ENCODE results near the gene PTH2R.

Gene PTH2R, protein sequence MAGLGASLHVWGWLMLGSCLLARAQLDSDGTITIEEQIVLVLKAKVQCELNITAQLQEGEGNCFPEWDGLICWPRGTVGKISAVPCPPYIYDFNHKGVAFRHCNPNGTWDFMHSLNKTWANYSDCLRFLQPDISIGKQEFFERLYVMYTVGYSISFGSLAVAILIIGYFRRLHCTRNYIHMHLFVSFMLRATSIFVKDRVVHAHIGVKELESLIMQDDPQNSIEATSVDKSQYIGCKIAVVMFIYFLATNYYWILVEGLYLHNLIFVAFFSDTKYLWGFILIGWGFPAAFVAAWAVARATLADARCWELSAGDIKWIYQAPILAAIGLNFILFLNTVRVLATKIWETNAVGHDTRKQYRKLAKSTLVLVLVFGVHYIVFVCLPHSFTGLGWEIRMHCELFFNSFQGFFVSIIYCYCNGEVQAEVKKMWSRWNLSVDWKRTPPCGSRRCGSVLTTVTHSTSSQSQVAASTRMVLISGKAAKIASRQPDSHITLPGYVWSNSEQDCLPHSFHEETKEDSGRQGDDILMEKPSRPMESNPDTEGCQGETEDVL

DNA sequence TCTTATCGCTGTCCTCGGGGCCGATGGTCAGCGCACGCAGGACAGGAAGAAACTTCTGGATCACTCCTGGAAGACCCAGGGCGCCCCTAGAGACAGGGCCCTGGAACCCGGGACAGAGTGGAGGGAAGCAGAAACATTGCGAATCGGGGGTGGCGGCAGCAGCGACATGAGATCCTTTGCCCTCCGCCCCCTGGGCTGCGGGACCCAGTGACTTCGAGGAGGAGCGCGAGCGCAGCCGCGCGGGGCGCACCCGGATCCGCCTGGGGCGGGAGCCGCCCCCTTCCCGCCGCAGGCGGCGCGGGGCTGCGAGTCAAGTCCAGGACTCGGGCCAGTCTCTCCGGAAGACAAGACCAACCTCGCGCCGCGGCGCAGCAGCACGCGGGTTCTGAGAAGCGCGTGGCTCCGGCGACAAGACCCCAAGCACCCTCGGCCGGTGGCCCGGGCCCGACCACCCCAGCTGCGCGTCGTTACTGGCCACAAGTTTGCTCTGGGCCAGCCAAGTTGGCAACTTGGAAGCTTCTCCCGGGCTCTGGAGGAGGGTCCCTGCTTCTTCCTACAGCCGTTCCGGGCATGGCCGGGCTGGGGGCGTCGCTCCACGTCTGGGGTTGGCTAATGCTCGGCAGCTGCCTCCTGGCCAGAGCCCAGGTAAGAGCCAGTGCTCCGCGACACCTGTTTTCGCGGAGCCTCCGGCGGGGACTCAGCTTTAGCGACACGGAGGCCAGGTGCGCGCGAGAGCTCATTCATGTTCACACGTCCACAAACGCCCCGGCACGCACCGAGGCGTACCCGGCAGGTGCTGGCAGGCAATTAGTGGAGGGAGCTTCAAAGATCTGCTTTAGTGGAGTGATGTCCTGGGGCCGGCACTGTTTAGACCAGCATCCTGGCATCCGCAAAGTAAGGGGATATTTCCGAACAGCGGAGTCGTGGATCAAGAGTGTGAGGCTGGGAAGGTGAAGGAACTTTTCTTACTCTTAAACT is at the start of gene PTH2R:
Gene PTH2R, plus strand, starts transcription at position 319 of the 978 bp plus-strand sequence. Its CDS starts 252 bp downstream, at position 571.
- no peak within 1 kb of the TSS for H3K27ac Mint-ChIP-seq
- no peaks in the 10 kb centered on the region for H3K9me3 Mint-ChIP-seq
- no peaks in the 10 kb centered on the region for H3K4me1 Mint-ChIP-seq (ENCODE audit: low read depth)
- H3K4me3 Mint-ChIP-seq = peak within 1 kb of the TSS; percentile 16
- no peaks in the 10 kb centered on the region for H3K36me3 Mint-ChIP-seq (ENCODE audit: low read depth)
- peaks cover 70% of the 10 kb centered on the region for H3K27me3 Mint-ChIP-seq (ENCODE audit: low read depth)

DNA sequence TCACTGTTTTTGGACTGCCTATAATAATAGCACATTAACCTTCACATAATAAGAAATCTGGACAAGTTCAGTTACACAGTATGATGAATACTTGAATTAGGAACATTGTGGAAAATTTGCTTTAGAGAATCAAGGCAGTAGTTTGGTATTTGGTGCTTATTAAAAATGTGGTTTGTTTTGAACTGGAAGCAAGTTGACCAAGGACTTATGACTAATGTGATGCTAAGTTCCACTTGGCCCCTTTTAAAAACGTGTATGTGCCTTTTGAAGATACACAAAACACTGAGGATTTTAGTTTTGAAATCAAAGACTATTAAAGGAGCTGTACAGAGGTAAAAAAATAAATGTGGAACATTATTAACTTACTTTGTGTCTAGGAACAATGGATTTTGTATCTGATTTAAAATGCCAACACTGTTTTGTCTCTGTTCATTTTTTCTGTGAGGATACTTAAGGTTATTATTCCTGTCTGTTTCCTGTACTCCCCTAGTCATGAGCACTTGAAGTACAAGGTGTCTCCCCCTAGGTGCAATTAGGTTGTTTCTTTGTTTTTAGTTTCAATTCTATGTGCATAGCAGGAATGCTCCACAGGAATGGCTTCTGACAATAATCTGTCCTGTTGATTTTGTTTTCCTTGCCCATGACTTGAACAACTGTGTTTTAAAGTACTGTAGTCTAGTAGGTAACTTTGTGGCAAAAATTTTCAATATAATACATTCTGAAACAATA is 49.6 kb upstream of the PTH2R start:
- H3K4me1 Mint-ChIP-seq (ENCODE audit: low read depth) = peaks cover 4% of the 10 kb centered on the region
- H3K4me3 Mint-ChIP-seq = no peak overlapping the region
- peaks cover 34% of the 10 kb centered on the region for H3K36me3 Mint-ChIP-seq (ENCODE audit: low read depth)
- no peak overlapping the region for H3K27ac Mint-ChIP-seq
- H3K9me3 Mint-ChIP-seq = no peaks in the 10 kb centered on the region
- no peaks in the 10 kb centered on the region for H3K27me3 Mint-ChIP-seq (ENCODE audit: low read depth)

- H3K4me3 Mint-ChIP-seq = no peak overlapping the region
- no peaks in the 10 kb centered on the region for H3K9me3 Mint-ChIP-seq
- peaks cover 20% of the 10 kb centered on the region for H3K36me3 Mint-ChIP-seq (ENCODE audit: low read depth)
- no peaks in the 10 kb centered on the region for H3K27me3 Mint-ChIP-seq (ENCODE audit: low read depth)
- peak overlapping the region; percentile 35 for H3K27ac Mint-ChIP-seq
- H3K4me1 Mint-ChIP-seq (ENCODE audit: low read depth) = peaks cover 4% of the 10 kb centered on the region
Observed at GRCh38 chr2:208358758-208359631, 47.6 kb upstream of the PTH2R start.

GRCh38 chr2:208359632-208359986 is 47.0 kb upstream of the PTH2R start:
- no peak overlapping the region for H3K27ac Mint-ChIP-seq

GRCh38 chr2:208360259-208361076 is 46.1 kb upstream of the PTH2R start:
- peaks cover 6% of the 10 kb centered on the region for H3K9me3 Mint-ChIP-seq
- peaks cover 4% of the 10 kb centered on the region for H3K4me1 Mint-ChIP-seq (ENCODE audit: low read depth)
- H3K27ac Mint-ChIP-seq = no peak overlapping the region
- no peak overlapping the region for H3K4me3 Mint-ChIP-seq
- peaks cover 11% of the 10 kb centered on the region for H3K36me3 Mint-ChIP-seq (ENCODE audit: low read depth)
- H3K27me3 Mint-ChIP-seq (ENCODE audit: low read depth) = peaks cover 5% of the 10 kb centered on the region

More at GRCh38 chr2:208359632-208359986, 47.0 kb upstream of the PTH2R start:
- Mint-ChIP-seq H3K4me3 (no peak overlapping the region), H3K4me1 (ENCODE audit: low read depth) (peaks cover 4% of the 10 kb centered on the region), H3K27me3 (ENCODE audit: low read depth) (no peaks in the 10 kb centered on the region), H3K9me3 (no peaks in the 10 kb centered on the region), H3K36me3 (ENCODE audit: low read depth) (peaks cover 14% of the 10 kb centered on the region)

DNA sequence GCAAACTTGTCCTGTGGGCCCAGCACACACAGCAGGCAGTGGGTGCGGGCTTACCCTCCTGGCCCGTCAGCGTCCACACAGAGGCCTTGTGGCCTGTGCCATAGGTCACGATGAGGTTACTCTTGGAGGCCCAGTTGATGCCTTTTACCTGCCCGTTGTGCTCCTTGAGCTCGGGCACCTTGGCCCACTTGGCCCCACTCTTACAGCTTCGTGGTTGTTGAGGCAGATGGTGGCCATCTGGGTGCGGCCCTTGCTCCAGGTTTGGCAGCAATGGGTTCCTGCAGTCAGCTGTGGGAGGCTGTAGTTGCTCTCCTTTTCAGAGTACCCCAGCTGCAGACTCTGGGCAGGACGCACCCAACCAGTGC is 45.5 kb upstream of the PTH2R start:
- Mint-ChIP-seq H3K4me3 (no peak overlapping the region), H3K9me3 (peaks cover 6% of the 10 kb centered on the region), H3K4me1 (ENCODE audit: low read depth) (peaks cover 4% of the 10 kb centered on the region), H3K27ac (no peak overlapping the region), H3K27me3 (ENCODE audit: low read depth) (peaks cover 5% of the 10 kb centered on the region), H3K36me3 (ENCODE audit: low read depth) (peaks cover 10% of the 10 kb centered on the region)

GRCh38 chr2:208363485-208363884 is 43.1 kb upstream of the PTH2R start:
- Mint-ChIP-seq H3K36me3 (ENCODE audit: low read depth) (peaks cover 10% of the 10 kb centered on the region), H3K27me3 (ENCODE audit: low read depth) (peaks cover 14% of the 10 kb centered on the region), H3K4me3 (no peak overlapping the region), H3K9me3 (peaks cover 6% of the 10 kb centered on the region), H3K4me1 (ENCODE audit: low read depth) (peaks cover 4% of the 10 kb centered on the region), H3K27ac (no peak overlapping the region)

- Mint-ChIP-seq H3K36me3 (ENCODE audit: low read depth) (peaks cover 4% of the 10 kb centered on the region), H3K9me3 (peaks cover 6% of the 10 kb centered on the region), H3K4me3 (no peak overlapping the region), H3K4me1 (ENCODE audit: low read depth) (no peaks in the 10 kb centered on the region), H3K27ac (no peak overlapping the region), H3K27me3 (ENCODE audit: low read depth) (peaks cover 16% of the 10 kb centered on the region)
Observed at GRCh38 chr2:208366215-208367127, 40.1 kb upstream of the PTH2R start.

DNA sequence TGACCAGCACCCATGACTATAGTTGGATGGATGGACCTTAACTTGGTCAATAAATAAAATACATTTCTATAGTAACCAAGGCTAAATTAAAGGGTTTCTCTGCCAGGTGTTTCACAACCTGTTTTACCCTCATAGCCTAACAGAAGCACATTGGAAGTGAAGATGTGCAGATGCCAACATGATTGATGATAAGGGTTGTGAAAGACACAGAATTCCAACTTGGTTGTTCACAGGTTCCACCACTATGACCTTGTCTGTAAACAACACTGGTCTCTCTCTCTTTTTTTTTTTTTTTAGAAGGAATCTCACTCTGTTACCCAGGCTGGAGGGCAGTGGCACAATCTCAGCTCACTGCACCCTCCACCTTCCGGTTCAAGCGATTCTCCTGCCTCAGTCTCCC is 37.5 kb upstream of the PTH2R start:
- H3K4me3 Mint-ChIP-seq = no peak overlapping the region
- no peaks in the 10 kb centered on the region for H3K4me1 Mint-ChIP-seq (ENCODE audit: low read depth)
- H3K27ac Mint-ChIP-seq = no peak overlapping the region
- peaks cover 4% of the 10 kb centered on the region for H3K36me3 Mint-ChIP-seq (ENCODE audit: low read depth)
- peaks cover 6% of the 10 kb centered on the region for H3K9me3 Mint-ChIP-seq
- H3K27me3 Mint-ChIP-seq (ENCODE audit: low read depth) = peaks cover 18% of the 10 kb centered on the region

DNA sequence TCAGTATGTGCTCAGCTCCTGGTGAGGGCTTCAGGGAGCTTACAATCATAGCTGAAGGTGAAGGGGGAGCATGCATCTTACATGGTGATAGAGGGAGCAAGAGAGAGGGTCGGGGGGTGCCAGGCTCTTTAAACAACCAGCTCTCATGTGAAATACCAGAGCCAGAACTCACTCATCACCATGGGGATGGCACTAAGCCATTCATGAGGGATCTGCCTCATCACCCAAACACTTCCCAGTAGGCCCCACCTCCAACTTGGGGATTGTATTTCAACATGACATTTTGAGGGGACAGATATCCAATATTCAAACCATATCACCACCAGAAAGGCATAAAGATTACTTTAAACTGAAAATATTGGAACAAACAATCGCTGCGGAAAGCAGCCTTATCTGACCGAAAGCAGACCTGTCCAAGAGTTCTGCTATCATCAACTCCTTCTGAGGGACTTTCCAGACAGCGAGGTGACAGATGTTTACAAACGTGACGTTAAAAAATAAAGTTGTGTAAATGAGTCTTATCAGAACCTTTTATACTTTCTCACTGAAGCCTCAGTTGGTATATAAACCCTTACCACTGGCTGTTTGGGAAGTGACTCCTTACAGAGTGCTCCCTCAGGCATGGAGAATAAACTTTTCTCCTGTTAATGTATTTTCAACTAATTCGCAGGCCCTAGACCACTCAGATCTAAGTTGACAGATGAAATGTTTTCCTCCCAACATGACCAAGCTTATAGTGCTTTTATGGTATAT is 35.5 kb upstream of the PTH2R start:
- H3K9me3 Mint-ChIP-seq = no peaks in the 10 kb centered on the region

GRCh38 chr2:208371634-208371935 is 35.0 kb upstream of the PTH2R start:
- no peaks in the 10 kb centered on the region for H3K9me3 Mint-ChIP-seq
- H3K27me3 Mint-ChIP-seq (ENCODE audit: low read depth) = peaks cover 21% of the 10 kb centered on the region
- no peak overlapping the region for H3K4me3 Mint-ChIP-seq
- H3K36me3 Mint-ChIP-seq (ENCODE audit: low read depth) = no peaks in the 10 kb centered on the region
- no peaks in the 10 kb centered on the region for H3K4me1 Mint-ChIP-seq (ENCODE audit: low read depth)
- no peak overlapping the region for H3K27ac Mint-ChIP-seq

More for the DNA sequence above, 35.5 kb upstream of the PTH2R start:
- Mint-ChIP-seq H3K4me3 (no peak overlapping the region), H3K27ac (no peak overlapping the region), H3K36me3 (ENCODE audit: low read depth) (no peaks in the 10 kb centered on the region), H3K4me1 (ENCODE audit: low read depth) (no peaks in the 10 kb centered on the region), H3K27me3 (ENCODE audit: low read depth) (peaks cover 21% of the 10 kb centered on the region)

All from T-helper 1 cell treated with Interleukin-12 subunit alpha and Interleukin-12 subunit beta and Interleukin-4 antibody, amounts not matched to agents 30 μg/mL and 1 μg/mL, for 36 hours (primary cell).